ENCODE measurements around the gene MACROD1. TPM values are rescaled to one million over a fixed set of nuclear protein-coding genes. Genes with fewer than 3 reads are reported as not detected.

MACROD1 gene
- total and polyA plus RNA-seq, 8 donors, result 13.5 to 25.1 (median 20.3) TPM

GRCh38 chr11:64022125-64022784 lies 143.7 kb downstream of the MACROD1 start:
- Histone ChIP-seq H3K27me3 (no peaks in the 10 kb centered on the region), H3K4me1 (no peaks in the 10 kb centered on the region), H3K27ac (no peak overlapping the region), H3K9me3 (no peaks in the 10 kb centered on the region), H3K4me3 (no peak overlapping the region), H3K36me3 (no peaks in the 10 kb centered on the region)
- DNase-seq (no peak), ATAC-seq (no peak)
- intact Hi-C loops (cut with DNase I), result no loop called here
- no peak for TF ChIP-seq CTCF (IDR thresholded peaks at IDR 0.05)

- no peaks in the 10 kb centered on the region for H3K27me3 ChIP-seq
- no peak for TF ChIP-seq CTCF (IDR thresholded peaks at IDR 0.05)
- H3K27ac ChIP-seq, result no peak overlapping the region
- intact Hi-C loops (cut with DNase I), result no loop called here
- DNase-seq, result no peak
- ATAC-seq, result no peak
- no peaks in the 10 kb centered on the region for H3K36me3 ChIP-seq
- no peaks in the 10 kb centered on the region for H3K9me3 ChIP-seq
- H3K4me3 ChIP-seq, result no peak overlapping the region
- no peaks in the 10 kb centered on the region for H3K4me1 ChIP-seq
These were observed 144.2 kb downstream of the MACROD1 start for GRCh38 chr11:64021757-64022093.

GRCh38 chr11:64020976-64021756 lies 144.7 kb downstream of the MACROD1 start:
- Histone ChIP-seq H3K27ac (no peak overlapping the region), H3K9me3 (no peaks in the 10 kb centered on the region), H3K4me3 (no peak overlapping the region), H3K27me3 (no peaks in the 10 kb centered on the region), H3K4me1 (no peaks in the 10 kb centered on the region), H3K36me3 (no peaks in the 10 kb centered on the region)
- ATAC-seq (no peak), DNase-seq (no peak)
- TF ChIP-seq CTCF (IDR thresholded peaks at IDR 0.05), result no peak
- intact Hi-C loops (cut with DNase I), result no loop called here

- peak in 1 of 4 donors; percentile 73 for DNase-seq
- no peak overlapping the region for H3K4me3 ChIP-seq
- H3K4me1 ChIP-seq, result no peaks in the 10 kb centered on the region
- no peaks in the 10 kb centered on the region for H3K36me3 ChIP-seq
- H3K27me3 ChIP-seq, result no peaks in the 10 kb centered on the region
- no peak for TF ChIP-seq CTCF (IDR thresholded peaks at IDR 0.05)
- intact Hi-C loops (cut with DNase I), result no loop called here
- ATAC-seq, result peak; percentile 45
- no peak overlapping the region for H3K27ac ChIP-seq
- no peaks in the 10 kb centered on the region for H3K9me3 ChIP-seq
These were observed 146.5 kb downstream of the MACROD1 start for GRCh38 chr11:64019106-64020037.

- Histone ChIP-seq H3K27me3 (no peaks in the 10 kb centered on the region), H3K27ac (no peak overlapping the region), H3K4me3 (no peak overlapping the region), H3K4me1 (no peaks in the 10 kb centered on the region), H3K36me3 (no peaks in the 10 kb centered on the region), H3K9me3 (no peaks in the 10 kb centered on the region)
- DNase-seq, result no peak
- peak; percentile 33 for ATAC-seq
- intact Hi-C loops (cut with DNase I), result no loop called here
- TF ChIP-seq CTCF (IDR thresholded peaks at IDR 0.05), result no peak
These were observed 147.6 kb downstream of the MACROD1 start for GRCh38 chr11:64018310-64018709.
